Activated CD8-positive, alpha-beta T cell treated with anti-CD3 and anti-CD28 coated beads for 36 hours (primary cell): ENCODE results near the gene APLP1. TPM values are rescaled to one million over a fixed set of nuclear protein-coding genes. Genes with fewer than 3 reads are reported as not detected.

Experiments
- ATAC-seq: fragments of 200-7000 bp; cut with Tn5 transposase; one replicate; pipeline ENCODE4 v1.10.0; 2021; ENCODE audit warnings: mild to moderate bottlenecking, moderate library complexity
- CTCF ChIA-PET: fragments of 350-600 bp; sonication (Branson Sonifier 250); formaldehyde crosslinking; loops from one replicate; lab custom pipeline; 2021; ENCODE audit warnings: antibody characterized with exemption; lab: Charles Lee
- POLR2A ChIA-PET: fragments of 350-600 bp; sonication (Branson Sonifier 250); formaldehyde crosslinking; loops from one replicate; lab custom pipeline; 2021; ENCODE audit warnings: antibody characterized with exemption; lab: Charles Lee
- DNase-seq: peaks from one replicate; pipeline ENCODE4 v3.0.0-alpha.2; 2020
- H3K27ac Mint-ChIP-seq: one replicate; pipeline ENCODE4 v1.8.0; 2021; ENCODE audit warnings: mild to moderate bottlenecking, mixed read lengths
- H3K27me3 Mint-ChIP-seq: one replicate; pipeline ENCODE4 v1.8.0; 2021; ENCODE audit warnings: mixed read lengths
- H3K36me3 Mint-ChIP-seq: one replicate; pipeline ENCODE4 v1.8.0; 2021; ENCODE audit warnings: low read depth, mixed read lengths
- H3K4me1 Mint-ChIP-seq: one replicate; pipeline ENCODE4 v1.8.0; 2021; ENCODE audit warnings: low read depth, mixed read lengths
- H3K4me3 Mint-ChIP-seq: one replicate; pipeline ENCODE4 v1.8.0; 2021; ENCODE audit warnings: mild to moderate bottlenecking, moderate library complexity, mixed read lengths
- H3K9me3 Mint-ChIP-seq: one replicate; pipeline ENCODE4 v1.8.0; 2021; ENCODE audit warnings: mixed read lengths
- intact Hi-C: fragments of 100-400 bp; cut with micrococcal nuclease; formaldehyde crosslinking; loops from one replicate; pipeline ENCODE4 v1.10.0; 2022
- total RNA-seq, 2 experiments: library from RNA; stranded (reverse); gene quantifications; one replicate each; pipeline ENCODE4 v1.2.3, GENCODE V29; 2021
- TF ChIP-seq, protein P1 (sequence below): fragments of 200-600 bp; IDR thresholded peaks from one replicate; pipeline ENCODE4 v1.8.0; 2022; ENCODE audit warnings: antibody characterized with exemption, mild to moderate bottlenecking

The APLP1 gene
- total RNA-seq, 2 experiments from 2014 or later = 2.0 to 2.1 TPM

DNA sequence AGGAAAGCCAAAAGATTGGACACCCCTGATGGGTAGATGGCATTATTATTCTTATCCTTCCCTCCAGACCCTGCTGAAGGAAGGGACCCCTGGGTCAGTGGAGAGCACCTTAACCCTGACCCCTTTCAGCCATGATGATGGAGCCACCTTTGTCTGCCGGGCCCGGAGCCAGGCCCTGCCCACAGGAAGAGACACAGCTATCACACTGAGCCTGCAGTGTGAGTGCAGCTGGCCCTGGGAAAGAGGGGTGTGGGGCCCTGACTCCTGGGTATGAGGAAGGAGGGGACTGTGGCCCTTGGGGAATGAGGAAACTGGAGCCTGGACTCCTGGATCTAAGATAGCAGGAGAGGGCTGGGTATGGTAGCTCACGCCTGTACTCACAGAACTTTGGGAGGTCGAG is 9.0 kb upstream of the APLP1 start:
- peaks cover 53% of the 10 kb centered on the region for H3K27me3 Mint-ChIP-seq
- CTCF ChIA-PET = no interaction called here
- no peaks in the 10 kb centered on the region for H3K9me3 Mint-ChIP-seq
- H3K4me1 Mint-ChIP-seq = peaks cover 9% of the 10 kb centered on the region
- H3K36me3 Mint-ChIP-seq = no peaks in the 10 kb centered on the region
- DNase-seq (no peak), ATAC-seq (no peak)
- H3K27ac Mint-ChIP-seq = no peak overlapping the region
- TF ChIP-seq, protein P1, sequence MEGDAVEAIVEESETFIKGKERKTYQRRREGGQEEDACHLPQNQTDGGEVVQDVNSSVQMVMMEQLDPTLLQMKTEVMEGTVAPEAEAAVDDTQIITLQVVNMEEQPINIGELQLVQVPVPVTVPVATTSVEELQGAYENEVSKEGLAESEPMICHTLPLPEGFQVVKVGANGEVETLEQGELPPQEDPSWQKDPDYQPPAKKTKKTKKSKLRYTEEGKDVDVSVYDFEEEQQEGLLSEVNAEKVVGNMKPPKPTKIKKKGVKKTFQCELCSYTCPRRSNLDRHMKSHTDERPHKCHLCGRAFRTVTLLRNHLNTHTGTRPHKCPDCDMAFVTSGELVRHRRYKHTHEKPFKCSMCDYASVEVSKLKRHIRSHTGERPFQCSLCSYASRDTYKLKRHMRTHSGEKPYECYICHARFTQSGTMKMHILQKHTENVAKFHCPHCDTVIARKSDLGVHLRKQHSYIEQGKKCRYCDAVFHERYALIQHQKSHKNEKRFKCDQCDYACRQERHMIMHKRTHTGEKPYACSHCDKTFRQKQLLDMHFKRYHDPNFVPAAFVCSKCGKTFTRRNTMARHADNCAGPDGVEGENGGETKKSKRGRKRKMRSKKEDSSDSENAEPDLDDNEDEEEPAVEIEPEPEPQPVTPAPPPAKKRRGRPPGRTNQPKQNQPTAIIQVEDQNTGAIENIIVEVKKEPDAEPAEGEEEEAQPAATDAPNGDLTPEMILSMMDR = no peak
- POLR2A ChIA-PET = no interaction called here
- no peak overlapping the region for H3K4me3 Mint-ChIP-seq
- intact Hi-C loops = no loop called here

DNA sequence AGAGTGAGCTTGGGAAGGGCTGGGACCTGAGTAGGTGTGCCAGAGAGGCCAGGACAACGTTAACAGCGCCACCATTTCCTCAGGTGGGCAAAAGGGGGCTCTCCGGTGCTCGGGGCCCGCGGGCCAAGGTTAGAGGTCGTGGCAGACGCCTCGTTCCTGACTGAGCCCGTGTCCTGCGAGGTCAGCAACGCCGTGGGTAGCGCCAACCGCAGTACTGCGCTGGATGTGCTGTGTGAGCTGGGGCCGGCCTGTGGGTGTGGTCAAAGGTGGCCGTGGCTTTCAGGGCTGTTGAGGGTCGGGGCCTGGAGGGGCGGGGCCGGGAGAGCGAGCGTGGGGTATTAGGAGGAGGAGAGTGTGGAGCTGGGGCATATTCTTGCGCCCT is 7.9 kb upstream of the APLP1 start:
- Mint-ChIP-seq H3K4me3 (no peak overlapping the region), H3K36me3 (no peaks in the 10 kb centered on the region), H3K9me3 (no peaks in the 10 kb centered on the region), H3K27me3 (peaks cover 46% of the 10 kb centered on the region), H3K4me1 (peaks cover 9% of the 10 kb centered on the region), H3K27ac (no peak overlapping the region)
- DNase-seq (no peak), ATAC-seq (no peak)
- ChIA-PET CTCF (no interaction called here), POLR2A (no interaction called here)
- intact Hi-C loops = no loop called here
- TF ChIP-seq, protein P1 = no peak

DNA sequence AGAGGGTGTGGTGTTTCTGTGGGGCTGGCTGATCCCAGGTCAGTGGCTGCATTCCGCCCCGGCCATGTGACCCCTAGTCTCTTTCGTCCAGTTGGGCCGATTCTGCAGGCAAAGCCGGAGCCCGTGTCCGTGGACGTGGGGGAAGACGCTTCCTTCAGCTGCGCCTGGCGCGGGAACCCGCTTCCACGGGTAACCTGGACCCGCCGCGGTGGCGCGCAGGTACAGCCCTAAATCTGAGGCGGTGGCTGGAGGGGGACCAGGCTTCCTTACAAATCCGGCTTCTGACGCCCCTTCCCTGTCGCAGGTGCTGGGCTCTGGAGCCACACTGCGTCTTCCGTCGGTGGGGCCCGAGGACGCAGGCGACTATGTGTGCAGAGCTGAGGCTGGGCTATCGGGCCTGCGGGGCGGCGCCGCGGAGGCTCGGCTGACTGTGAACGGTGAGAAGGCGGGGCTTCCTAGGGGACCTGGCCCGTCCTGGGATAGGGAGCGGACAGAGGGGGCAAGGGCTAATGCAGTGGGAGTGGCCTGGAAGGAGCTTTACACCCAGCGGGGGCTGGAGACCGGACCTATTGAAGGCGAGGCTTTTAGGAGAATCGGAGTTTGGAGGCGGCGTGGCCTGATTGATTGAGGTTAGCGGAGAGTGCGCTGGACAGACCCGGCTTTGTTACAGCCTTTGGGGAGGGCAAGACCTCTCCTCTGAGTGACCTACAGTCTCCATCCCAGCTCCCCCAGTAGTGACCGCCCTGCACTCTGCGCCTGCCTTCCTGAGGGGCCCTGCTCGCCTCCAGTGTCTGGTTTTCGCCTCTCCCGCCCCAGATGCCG is 7.3 kb upstream of the APLP1 start:
- no peaks in the 10 kb centered on the region for H3K36me3 Mint-ChIP-seq
- ChIA-PET POLR2A (interaction anchor here (1.1 kb wide), 1 partner anchor 8 kb away, joined by 5 read pairs; the partner anchor contains the start of gene NPHS1), CTCF (no interaction called here)
- no peak overlapping the region for H3K4me3 Mint-ChIP-seq
- peaks cover 45% of the 10 kb centered on the region for H3K27me3 Mint-ChIP-seq
- TF ChIP-seq, protein P1 = no peak
- ATAC-seq (no peak), DNase-seq (no peak)
- H3K9me3 Mint-ChIP-seq = no peaks in the 10 kb centered on the region
- H3K4me1 Mint-ChIP-seq = peaks cover 9% of the 10 kb centered on the region
- no peak overlapping the region for H3K27ac Mint-ChIP-seq
- intact Hi-C loops = no loop called here

DNA sequence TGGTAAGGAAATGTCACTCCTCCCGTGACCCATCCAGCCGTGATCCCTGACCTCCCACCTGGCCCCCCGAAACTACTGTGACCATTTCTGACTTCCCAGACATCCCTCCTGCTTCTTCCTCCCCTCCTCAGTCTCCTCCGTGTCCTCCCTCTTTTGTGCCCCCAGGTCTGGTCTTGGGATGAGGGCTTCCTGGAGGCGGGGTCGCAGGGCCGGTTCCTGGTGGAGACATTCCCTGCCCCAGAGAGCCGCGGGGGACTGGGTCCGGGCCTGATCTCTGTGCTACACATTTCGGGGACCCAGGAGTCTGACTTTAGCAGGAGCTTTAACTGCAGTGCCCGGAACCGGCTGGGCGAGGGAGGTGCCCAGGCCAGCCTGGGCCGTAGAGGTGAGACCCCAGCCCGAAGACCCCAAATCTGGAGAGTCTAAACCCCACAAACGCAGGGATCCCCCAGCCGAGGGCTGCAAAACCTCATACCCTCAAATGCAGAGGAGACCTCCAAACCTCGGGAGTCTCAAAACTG is 6.7 kb upstream of the APLP1 start:
- ATAC-seq = no peak
- H3K36me3 Mint-ChIP-seq = no peaks in the 10 kb centered on the region
- H3K4me3 Mint-ChIP-seq = no peak overlapping the region
- H3K27me3 Mint-ChIP-seq = peaks cover 49% of the 10 kb centered on the region
- CTCF ChIA-PET = no interaction called here
- H3K4me1 Mint-ChIP-seq = peaks cover 9% of the 10 kb centered on the region
- intact Hi-C loops = no loop called here
- TF ChIP-seq, protein P1 = no peak
- no peak for DNase-seq
- POLR2A ChIA-PET = interaction anchor here (1.1 kb wide), 1 partner anchor 9 kb away, joined by 5 read pairs; the partner anchor contains the start of gene NPHS1
- H3K9me3 Mint-ChIP-seq = no peaks in the 10 kb centered on the region
- H3K27ac Mint-ChIP-seq = no peak overlapping the region

DNA sequence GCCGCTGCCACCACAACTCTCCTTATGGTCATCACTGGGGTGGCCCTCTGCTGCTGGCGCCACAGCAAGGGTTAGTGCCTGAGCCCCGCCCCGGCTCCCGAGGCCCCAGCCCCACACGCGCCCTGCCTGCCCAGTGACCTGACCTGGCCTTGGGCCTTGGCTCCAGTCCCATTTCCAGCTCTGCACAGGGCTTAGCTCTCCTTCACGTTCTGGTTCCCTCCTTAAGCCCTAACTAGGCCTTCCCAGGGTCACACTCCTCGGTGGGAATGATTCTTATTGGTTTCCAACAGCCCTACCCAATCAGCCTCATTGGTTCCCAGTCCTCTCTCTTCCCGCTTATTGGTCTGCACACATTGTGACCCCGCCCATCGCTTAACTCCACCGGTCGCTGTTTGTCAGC is 5.8 kb upstream of the APLP1 start:
- H3K9me3 Mint-ChIP-seq = no peaks in the 10 kb centered on the region
- ChIA-PET CTCF (no interaction called here), POLR2A (no interaction called here)
- no peaks in the 10 kb centered on the region for H3K36me3 Mint-ChIP-seq
- ATAC-seq = no peak
- TF ChIP-seq, protein P1 = no peak
- H3K4me1 Mint-ChIP-seq = peaks cover 6% of the 10 kb centered on the region
- no peak overlapping the region for H3K27ac Mint-ChIP-seq
- intact Hi-C loops = no loop called here
- no peak for DNase-seq
- H3K4me3 Mint-ChIP-seq = no peak overlapping the region
- peaks cover 47% of the 10 kb centered on the region for H3K27me3 Mint-ChIP-seq
